Activated T-helper 2 cell treated with anti-CD3 and anti-CD28 coated beads, Interferon-gamma antibody, Interleukin-2, Interleukin-4, amounts not matched to agents 10 μg/mL and 5 μg/mL and 100 μg/mL, durations not matched to agents 14 hours and 24 hours and 36 hours (primary cell): ENCODE measurements around the gene MARCHF10. TPM values are rescaled to one million over a fixed set of nuclear protein-coding genes. Genes with fewer than 3 reads are reported as not detected.

Experiments
- DNase-seq: peaks from one replicate; pipeline ENCODE4 v3.0.0; 2021; ENCODE audit warnings: low spot score
- H3K27ac Mint-ChIP-seq: one replicate; pipeline ENCODE4 v1.8.0; 2021; ENCODE audit warnings: mixed read lengths
- H3K27me3 Mint-ChIP-seq: one replicate; pipeline ENCODE4 v1.8.0; 2021; ENCODE audit warnings: low read depth, mixed read lengths
- H3K36me3 Mint-ChIP-seq: one replicate; pipeline ENCODE4 v1.8.0; 2021; ENCODE audit warnings: low read depth, mixed read lengths
- H3K4me1 Mint-ChIP-seq: one replicate; pipeline ENCODE4 v1.8.0; 2021; ENCODE audit warnings: low read depth, mixed read lengths
- H3K4me3 Mint-ChIP-seq: one replicate; pipeline ENCODE4 v1.8.0; 2021; ENCODE audit warnings: low read depth, mild to moderate bottlenecking, moderate library complexity, mixed read lengths
- H3K9me3 Mint-ChIP-seq: one replicate; pipeline ENCODE4 v1.8.0; 2021; ENCODE audit warnings: mixed read lengths
- intact Hi-C: fragments of 100-400 bp; cut with micrococcal nuclease; formaldehyde crosslinking; loops from one replicate; pipeline ENCODE4 v1.15.1; 2023
- total RNA-seq: library from RNA; stranded (reverse); gene quantifications from 2 replicates; pipeline ENCODE4 v1.2.3, GENCODE V29; 2022

Gene MARCHF10
- total RNA-seq, 1 donor from 2014 or later: not detected

GRCh38 chr17:62774338-62774737 lies 33.8 kb downstream of the MARCHF10 start:
- Mint-ChIP-seq H3K4me3 (no peak overlapping the region), H3K4me1 (no peaks in the 10 kb centered on the region), H3K27ac (no peak overlapping the region), H3K27me3 (peaks cover 2% of the 10 kb centered on the region), H3K36me3 (no peaks in the 10 kb centered on the region), H3K9me3 (peaks cover 4% of the 10 kb centered on the region)
- intact Hi-C loops: no loop called here
- DNase-seq: no peak

- no peak overlapping the region for H3K4me3 Mint-ChIP-seq
- DNase-seq: no peak
- H3K36me3 Mint-ChIP-seq: no peaks in the 10 kb centered on the region
- no peak overlapping the region for H3K27ac Mint-ChIP-seq
- H3K9me3 Mint-ChIP-seq: peaks cover 4% of the 10 kb centered on the region
- no peaks in the 10 kb centered on the region for H3K4me1 Mint-ChIP-seq
- H3K27me3 Mint-ChIP-seq: peaks cover 6% of the 10 kb centered on the region
- intact Hi-C loops: no loop called here
Measured at GRCh38 chr17:62767997-62768396, 40.1 kb downstream of the MARCHF10 start.

- H3K27me3 Mint-ChIP-seq: peaks cover 11% of the 10 kb centered on the region
Measured at GRCh38 chr17:62765351-62765750, 42.8 kb downstream of the MARCHF10 start.

GRCh38 chr17:62763891-62764600 lies 44.1 kb downstream of the MARCHF10 start:
- Mint-ChIP-seq H3K4me1 (no peaks in the 10 kb centered on the region), H3K36me3 (no peaks in the 10 kb centered on the region), H3K4me3 (no peak overlapping the region), H3K27ac (no peak overlapping the region), H3K27me3 (peaks cover 17% of the 10 kb centered on the region), H3K9me3 (no peaks in the 10 kb centered on the region)
- DNase-seq: no peak
- intact Hi-C loops: no loop called here

More at GRCh38 chr17:62765351-62765750, 42.8 kb downstream of the MARCHF10 start:
- Mint-ChIP-seq H3K27ac (no peak overlapping the region), H3K9me3 (no peaks in the 10 kb centered on the region), H3K4me1 (no peaks in the 10 kb centered on the region), H3K36me3 (no peaks in the 10 kb centered on the region), H3K4me3 (no peak overlapping the region)
- no peak for DNase-seq
- intact Hi-C loops: no loop called here

- H3K4me3 Mint-ChIP-seq: no peak overlapping the region
- no peak for DNase-seq
- H3K27me3 Mint-ChIP-seq: peaks cover 17% of the 10 kb centered on the region
- H3K27ac Mint-ChIP-seq: no peak overlapping the region
- intact Hi-C loops: no loop called here
- H3K36me3 Mint-ChIP-seq: no peaks in the 10 kb centered on the region
- H3K9me3 Mint-ChIP-seq: no peaks in the 10 kb centered on the region
- no peaks in the 10 kb centered on the region for H3K4me1 Mint-ChIP-seq
Measured at GRCh38 chr17:62761884-62762283, 46.2 kb downstream of the MARCHF10 start.

- no peaks in the 10 kb centered on the region for H3K9me3 Mint-ChIP-seq
- no peaks in the 10 kb centered on the region for H3K4me1 Mint-ChIP-seq
- H3K4me3 Mint-ChIP-seq: no peak overlapping the region
- H3K36me3 Mint-ChIP-seq: no peaks in the 10 kb centered on the region
- DNase-seq: no peak
- intact Hi-C loops: no loop called here
- peaks cover 17% of the 10 kb centered on the region for H3K27me3 Mint-ChIP-seq
- H3K27ac Mint-ChIP-seq: no peak overlapping the region
Measured at GRCh38 chr17:62760945-62761267, 47.2 kb downstream of the MARCHF10 start.

- H3K36me3 Mint-ChIP-seq: no peaks in the 10 kb centered on the region
- H3K4me3 Mint-ChIP-seq: no peak overlapping the region
- no peak overlapping the region for H3K27ac Mint-ChIP-seq
- H3K27me3 Mint-ChIP-seq: peaks cover 17% of the 10 kb centered on the region
- DNase-seq: no peak
- H3K9me3 Mint-ChIP-seq: no peaks in the 10 kb centered on the region
- no peaks in the 10 kb centered on the region for H3K4me1 Mint-ChIP-seq
- intact Hi-C loops: no loop called here
Measured at GRCh38 chr17:62760059-62760944, 47.8 kb downstream of the MARCHF10 start.

GRCh38 chr17:62757500-62757951 lies 50.6 kb downstream of the MARCHF10 start:
- no peak for DNase-seq
- Mint-ChIP-seq H3K4me1 (no peaks in the 10 kb centered on the region), H3K27ac (no peak overlapping the region), H3K4me3 (no peak overlapping the region), H3K36me3 (no peaks in the 10 kb centered on the region), H3K9me3 (no peaks in the 10 kb centered on the region), H3K27me3 (peaks cover 14% of the 10 kb centered on the region)
- intact Hi-C loops: no loop called here

- intact Hi-C loops: no loop called here
- Mint-ChIP-seq H3K4me3 (no peak overlapping the region), H3K27me3 (peaks cover 13% of the 10 kb centered on the region), H3K36me3 (no peaks in the 10 kb centered on the region), H3K4me1 (no peaks in the 10 kb centered on the region), H3K9me3 (no peaks in the 10 kb centered on the region), H3K27ac (no peak overlapping the region)
- DNase-seq: no peak
Measured at GRCh38 chr17:62756198-62756597, 51.9 kb downstream of the MARCHF10 start.

- Mint-ChIP-seq H3K4me3 (no peak overlapping the region), H3K27me3 (peaks cover 9% of the 10 kb centered on the region), H3K27ac (no peak overlapping the region), H3K9me3 (no peaks in the 10 kb centered on the region), H3K4me1 (no peaks in the 10 kb centered on the region), H3K36me3 (no peaks in the 10 kb centered on the region)
- no peak for DNase-seq
- intact Hi-C loops: no loop called here
Measured at GRCh38 chr17:62755141-62755851, 52.8 kb downstream of the MARCHF10 start.

- DNase-seq: no peak
- H3K4me3 Mint-ChIP-seq: no peak overlapping the region
- H3K9me3 Mint-ChIP-seq: no peaks in the 10 kb centered on the region
- no peaks in the 10 kb centered on the region for H3K4me1 Mint-ChIP-seq
- H3K36me3 Mint-ChIP-seq: no peaks in the 10 kb centered on the region
- intact Hi-C loops: no loop called here
- H3K27me3 Mint-ChIP-seq: peaks cover 3% of the 10 kb centered on the region
- H3K27ac Mint-ChIP-seq: no peak overlapping the region
Measured at GRCh38 chr17:62754631-62755030, 53.5 kb downstream of the MARCHF10 start.

- no peak for DNase-seq
- no peaks in the 10 kb centered on the region for H3K36me3 Mint-ChIP-seq
- H3K9me3 Mint-ChIP-seq: no peaks in the 10 kb centered on the region
- no peak overlapping the region for H3K27ac Mint-ChIP-seq
- intact Hi-C loops: no loop called here
- no peak overlapping the region for H3K4me3 Mint-ChIP-seq
- no peaks in the 10 kb centered on the region for H3K4me1 Mint-ChIP-seq
- H3K27me3 Mint-ChIP-seq: peaks cover 3% of the 10 kb centered on the region
Measured at GRCh38 chr17:62753562-62753961, 54.6 kb downstream of the MARCHF10 start.
